ENCODE results near the gene MCCD1. TPM values are rescaled to one million over a fixed set of nuclear protein-coding genes. Genes with fewer than 3 reads are reported as not detected.

MCCD1 gene
- polyA plus RNA-seq, 3 donors, result 13.6 to 24.1 (median 17.7) TPM

DNA sequence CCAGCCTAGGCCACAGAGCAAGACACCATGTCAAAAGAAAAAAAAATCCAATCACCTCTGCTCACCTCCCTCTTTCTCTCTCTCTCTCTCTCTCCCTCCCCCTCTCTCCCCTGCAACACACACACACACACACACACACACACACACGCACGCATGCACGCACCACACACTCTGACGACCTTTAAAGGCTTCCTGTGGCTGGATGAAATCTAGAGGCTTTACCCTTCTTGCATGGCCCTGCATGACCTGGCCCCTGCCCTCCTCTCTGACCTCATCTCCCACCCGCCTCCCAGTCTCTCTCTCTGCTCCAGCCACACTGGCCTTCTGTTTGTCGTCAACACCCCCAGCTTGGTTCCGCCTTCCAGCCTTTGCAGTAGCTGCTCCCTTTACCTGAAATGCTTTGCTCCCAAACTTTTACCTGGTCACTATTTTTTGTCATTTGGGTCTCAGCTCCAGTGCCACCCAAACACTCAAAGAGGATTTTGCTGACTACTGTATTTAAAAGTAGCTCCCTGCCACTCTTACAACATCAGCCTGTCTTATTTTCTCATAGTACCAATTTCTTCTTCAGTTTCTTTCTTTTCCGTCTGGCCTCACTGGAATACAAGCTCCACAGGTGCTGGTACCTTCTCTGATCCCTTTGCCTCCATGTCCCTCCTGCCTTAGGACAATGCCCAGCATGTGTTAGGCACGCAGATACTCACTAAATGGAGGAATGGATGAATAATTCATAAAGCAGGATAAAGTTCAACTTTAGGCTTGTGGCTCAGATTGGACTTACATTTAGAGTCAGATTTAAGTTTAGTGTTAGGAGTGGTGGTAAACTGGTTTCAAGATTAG, 39.0 kb downstream of the MCCD1 start:
- no peak for DNase-seq (ENCODE audit: low read depth in 3 of 3, low spot score in 2 of 3)

DNA sequence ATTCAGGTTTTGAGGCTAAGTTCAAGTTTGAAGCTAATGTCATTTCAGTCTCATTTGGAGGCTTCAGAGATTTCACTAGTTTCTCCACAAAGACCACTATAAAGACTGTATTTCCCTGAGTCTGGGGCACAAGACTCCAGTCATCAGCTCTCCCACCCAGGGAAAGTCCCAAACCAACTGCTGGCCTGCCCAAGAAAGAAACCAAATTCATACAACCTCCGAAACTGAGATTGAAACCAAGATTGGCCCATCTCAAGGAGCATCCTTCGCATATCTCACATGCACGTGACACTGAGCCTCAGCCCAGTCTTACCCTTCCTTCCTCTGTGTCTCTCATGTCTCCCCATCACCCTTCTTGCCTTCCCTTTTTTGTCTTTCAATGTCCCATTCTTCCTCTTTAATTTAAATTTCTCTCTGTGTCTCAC, 39.8 kb downstream of the MCCD1 start:
- DNase-seq (ENCODE audit: low read depth in 3 of 3, low spot score in 2 of 3), result no peak

DNA sequence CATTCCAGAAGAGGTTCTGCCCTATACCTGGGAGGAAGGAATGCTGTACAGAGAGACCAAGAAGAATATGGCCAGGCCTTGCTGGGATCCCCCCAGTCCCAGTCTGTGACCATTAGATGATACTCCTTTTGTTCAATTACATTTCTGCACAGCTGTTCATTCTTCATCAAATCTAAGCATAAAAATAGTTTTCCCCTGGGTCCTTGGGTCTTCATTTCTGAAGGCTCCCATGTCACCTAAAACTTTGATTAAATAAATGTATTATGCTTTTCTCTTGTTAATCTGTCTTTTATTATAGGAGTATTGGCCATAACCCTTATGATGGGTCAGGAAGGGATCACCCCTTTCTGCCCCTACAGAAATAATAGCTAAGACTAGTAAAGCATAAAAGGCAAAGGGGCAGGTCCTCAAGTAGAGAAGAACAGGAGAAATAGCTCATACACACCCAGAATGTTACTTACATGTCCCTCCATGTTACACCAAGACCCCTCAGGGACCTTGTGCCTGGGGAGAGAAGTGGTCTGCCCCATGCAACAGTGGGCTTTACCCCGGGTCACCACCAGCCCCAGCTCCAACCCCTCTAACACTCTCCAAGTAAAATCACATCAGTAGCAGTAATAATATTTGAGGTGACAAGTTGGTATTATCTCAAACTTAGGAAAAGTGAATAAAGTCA, 41.2 kb downstream of the MCCD1 start:
- no peak for DNase-seq (ENCODE audit: low read depth in 3 of 3, low spot score in 2 of 3)

DNA sequence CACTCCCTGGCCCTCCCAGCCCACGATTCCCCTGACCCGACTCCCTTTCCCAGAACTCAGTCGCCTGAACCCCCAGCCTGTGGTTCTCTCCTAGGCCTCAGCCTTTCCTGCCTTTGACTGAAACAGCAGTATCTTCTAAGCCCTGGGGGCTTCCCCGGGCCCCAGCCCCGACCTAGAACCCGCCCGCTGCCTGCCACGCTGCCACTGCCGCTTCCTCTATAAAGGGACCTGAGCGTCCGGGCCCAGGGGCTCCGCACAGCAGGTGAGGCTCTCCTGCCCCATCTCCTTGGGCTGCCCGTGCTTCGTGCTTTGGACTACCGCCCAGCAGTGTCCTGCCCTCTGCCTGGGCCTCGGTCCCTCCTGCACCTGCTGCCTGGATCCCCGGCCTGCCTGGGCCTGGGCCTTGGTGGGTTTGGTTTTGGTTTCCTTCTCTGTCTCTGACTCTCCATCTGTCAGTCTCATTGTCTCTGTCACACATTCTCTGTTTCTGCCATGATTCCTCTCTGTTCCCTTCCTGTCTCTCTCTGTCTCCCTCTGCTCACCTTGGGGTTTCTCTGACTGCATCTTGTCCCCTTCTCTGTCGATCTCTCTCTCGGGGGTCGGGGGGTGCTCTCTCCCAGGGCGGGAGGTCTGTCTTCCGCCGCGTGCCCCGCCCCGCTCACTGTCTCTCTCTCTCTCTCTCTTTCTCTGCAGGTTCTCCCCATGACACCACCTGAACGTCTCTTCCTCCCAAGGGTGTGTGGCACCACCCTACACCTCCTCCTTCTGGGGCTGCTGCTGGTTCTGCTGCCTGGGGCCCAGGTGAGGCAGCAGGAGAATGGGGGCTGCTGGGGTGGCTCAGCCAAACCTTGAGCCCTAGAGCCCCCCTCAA, 43.5 kb downstream of the MCCD1 start, which contains the start of gene LTA:
Gene LTA (plus strand): TSS at position 249 of the 871 bp plus-strand sequence. CDS start 454 bp downstream, at position 703.
- DNase-seq (ENCODE audit: low read depth in 3 of 3, low spot score in 2 of 3), result no peak

DNA sequence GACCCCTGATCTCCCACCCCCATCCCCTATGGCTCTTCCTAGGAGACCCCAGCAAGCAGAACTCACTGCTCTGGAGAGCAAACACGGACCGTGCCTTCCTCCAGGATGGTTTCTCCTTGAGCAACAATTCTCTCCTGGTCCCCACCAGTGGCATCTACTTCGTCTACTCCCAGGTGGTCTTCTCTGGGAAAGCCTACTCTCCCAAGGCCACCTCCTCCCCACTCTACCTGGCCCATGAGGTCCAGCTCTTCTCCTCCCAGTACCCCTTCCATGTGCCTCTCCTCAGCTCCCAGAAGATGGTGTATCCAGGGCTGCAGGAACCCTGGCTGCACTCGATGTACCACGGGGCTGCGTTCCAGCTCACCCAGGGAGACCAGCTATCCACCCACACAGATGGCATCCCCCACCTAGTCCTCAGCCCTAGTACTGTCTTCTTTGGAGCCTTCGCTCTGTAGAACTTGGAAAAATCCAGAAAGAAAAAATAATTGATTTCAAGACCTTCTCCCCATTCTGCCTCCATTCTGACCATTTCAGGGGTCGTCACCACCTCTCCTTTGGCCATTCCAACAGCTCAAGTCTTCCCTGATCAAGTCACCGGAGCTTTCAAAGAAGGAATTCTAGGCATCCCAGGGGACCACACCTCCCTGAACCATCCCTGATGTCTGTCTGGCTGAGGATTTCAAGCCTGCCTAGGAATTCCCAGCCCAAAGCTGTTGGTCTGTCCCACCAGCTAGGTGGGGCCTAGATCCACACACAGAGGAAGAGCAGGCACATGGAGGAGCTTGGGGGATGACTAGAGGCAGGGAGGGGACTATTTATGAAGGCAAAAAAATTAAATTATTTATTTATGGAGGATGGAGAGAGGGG, 44.7 kb downstream of the MCCD1 start:
- DNase-seq (ENCODE audit: low read depth in 3 of 3, low spot score in 2 of 3), result no peak

DNA sequence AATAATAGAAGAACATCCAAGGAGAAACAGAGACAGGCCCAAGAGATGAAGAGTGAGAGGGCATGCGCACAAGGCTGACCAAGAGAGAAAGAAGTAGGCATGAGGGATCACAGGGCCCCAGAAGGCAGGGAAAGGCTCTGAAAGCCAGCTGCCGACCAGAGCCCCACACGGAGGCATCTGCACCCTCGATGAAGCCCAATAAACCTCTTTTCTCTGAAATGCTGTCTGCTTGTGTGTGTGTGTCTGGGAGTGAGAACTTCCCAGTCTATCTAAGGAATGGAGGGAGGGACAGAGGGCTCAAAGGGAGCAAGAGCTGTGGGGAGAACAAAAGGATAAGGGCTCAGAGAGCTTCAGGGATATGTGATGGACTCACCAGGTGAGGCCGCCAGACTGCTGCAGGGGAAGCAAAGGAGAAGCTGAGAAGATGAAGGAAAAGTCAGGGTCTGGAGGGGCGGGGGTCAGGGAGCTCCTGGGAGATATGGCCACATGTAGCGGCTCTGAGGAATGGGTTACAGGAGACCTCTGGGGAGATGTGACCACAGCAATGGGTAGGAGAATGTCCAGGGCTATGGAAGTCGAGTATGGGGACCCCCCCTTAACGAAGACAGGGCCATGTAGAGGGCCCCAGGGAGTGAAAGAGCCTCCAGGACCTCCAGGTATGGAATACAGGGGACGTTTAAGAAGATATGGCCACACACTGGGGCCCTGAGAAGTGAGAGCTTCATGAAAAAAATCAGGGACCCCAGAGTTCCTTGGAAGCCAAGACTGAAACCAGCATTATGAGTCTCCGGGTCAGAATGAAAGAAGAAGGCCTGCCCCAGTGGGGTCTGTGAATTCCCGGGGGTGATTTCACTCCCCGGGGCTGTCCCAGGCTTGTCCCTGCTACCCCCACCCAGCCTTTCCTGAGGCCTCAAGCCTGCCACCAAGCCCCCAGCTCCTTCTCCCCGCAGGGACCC, 45.6 kb downstream of the MCCD1 start:
- DNase-seq (ENCODE audit: low read depth in 3 of 3, low spot score in 2 of 3), result no peak

DNA sequence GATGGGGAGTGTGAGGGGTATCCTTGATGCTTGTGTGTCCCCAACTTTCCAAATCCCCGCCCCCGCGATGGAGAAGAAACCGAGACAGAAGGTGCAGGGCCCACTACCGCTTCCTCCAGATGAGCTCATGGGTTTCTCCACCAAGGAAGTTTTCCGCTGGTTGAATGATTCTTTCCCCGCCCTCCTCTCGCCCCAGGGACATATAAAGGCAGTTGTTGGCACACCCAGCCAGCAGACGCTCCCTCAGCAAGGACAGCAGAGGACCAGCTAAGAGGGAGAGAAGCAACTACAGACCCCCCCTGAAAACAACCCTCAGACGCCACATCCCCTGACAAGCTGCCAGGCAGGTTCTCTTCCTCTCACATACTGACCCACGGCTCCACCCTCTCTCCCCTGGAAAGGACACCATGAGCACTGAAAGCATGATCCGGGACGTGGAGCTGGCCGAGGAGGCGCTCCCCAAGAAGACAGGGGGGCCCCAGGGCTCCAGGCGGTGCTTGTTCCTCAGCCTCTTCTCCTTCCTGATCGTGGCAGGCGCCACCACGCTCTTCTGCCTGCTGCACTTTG, 46.7 kb downstream of the MCCD1 start, which contains the start of gene TNF:
Gene TNF (plus strand): TSS at position 231 of the 567 bp plus-strand sequence. CDS start 177 bp downstream, at position 408.
- DNase-seq (ENCODE audit: low read depth in 3 of 3, low spot score in 2 of 3), result no peak

DNA sequence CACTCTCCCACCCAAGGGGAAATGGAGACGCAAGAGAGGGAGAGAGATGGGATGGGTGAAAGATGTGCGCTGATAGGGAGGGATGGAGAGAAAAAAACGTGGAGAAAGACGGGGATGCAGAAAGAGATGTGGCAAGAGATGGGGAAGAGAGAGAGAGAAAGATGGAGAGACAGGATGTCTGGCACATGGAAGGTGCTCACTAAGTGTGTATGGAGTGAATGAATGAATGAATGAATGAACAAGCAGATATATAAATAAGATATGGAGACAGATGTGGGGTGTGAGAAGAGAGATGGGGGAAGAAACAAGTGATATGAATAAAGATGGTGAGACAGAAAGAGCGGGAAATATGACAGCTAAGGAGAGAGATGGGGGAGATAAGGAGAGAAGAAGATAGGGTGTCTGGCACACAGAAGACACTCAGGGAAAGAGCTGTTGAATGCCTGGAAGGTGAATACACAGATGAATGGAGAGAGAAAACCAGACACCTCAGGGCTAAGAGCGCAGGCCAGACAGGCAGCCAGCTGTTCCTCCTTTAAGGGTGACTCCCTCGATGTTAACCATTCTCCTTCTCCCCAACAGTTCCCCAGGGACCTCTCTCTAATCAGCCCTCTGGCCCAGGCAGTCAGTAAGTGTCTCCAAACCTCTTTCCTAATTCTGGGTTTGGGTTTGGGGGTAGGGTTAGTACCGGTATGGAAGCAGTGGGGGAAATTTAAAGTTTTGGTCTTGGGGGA, 47.4 kb downstream of the MCCD1 start:
- DNase-seq (ENCODE audit: low read depth in 3 of 3, low spot score in 2 of 3), result no peak

DNA sequence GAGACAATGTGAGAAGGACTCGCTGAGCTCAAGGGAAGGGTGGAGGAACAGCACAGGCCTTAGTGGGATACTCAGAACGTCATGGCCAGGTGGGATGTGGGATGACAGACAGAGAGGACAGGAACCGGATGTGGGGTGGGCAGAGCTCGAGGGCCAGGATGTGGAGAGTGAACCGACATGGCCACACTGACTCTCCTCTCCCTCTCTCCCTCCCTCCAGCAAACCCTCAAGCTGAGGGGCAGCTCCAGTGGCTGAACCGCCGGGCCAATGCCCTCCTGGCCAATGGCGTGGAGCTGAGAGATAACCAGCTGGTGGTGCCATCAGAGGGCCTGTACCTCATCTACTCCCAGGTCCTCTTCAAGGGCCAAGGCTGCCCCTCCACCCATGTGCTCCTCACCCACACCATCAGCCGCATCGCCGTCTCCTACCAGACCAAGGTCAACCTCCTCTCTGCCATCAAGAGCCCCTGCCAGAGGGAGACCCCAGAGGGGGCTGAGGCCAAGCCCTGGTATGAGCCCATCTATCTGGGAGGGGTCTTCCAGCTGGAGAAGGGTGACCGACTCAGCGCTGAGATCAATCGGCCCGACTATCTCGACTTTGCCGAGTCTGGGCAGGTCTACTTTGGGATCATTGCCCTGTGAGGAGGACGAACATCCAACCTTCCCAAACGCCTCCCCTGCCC, 48.3 kb downstream of the MCCD1 start:
- DNase-seq (ENCODE audit: low read depth in 3 of 3, low spot score in 2 of 3), result no peak

DNA sequence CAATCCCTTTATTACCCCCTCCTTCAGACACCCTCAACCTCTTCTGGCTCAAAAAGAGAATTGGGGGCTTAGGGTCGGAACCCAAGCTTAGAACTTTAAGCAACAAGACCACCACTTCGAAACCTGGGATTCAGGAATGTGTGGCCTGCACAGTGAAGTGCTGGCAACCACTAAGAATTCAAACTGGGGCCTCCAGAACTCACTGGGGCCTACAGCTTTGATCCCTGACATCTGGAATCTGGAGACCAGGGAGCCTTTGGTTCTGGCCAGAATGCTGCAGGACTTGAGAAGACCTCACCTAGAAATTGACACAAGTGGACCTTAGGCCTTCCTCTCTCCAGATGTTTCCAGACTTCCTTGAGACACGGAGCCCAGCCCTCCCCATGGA, 48.8 kb downstream of the MCCD1 start:
- no peak for DNase-seq (ENCODE audit: low read depth in 3 of 3, low spot score in 2 of 3)

DNA sequence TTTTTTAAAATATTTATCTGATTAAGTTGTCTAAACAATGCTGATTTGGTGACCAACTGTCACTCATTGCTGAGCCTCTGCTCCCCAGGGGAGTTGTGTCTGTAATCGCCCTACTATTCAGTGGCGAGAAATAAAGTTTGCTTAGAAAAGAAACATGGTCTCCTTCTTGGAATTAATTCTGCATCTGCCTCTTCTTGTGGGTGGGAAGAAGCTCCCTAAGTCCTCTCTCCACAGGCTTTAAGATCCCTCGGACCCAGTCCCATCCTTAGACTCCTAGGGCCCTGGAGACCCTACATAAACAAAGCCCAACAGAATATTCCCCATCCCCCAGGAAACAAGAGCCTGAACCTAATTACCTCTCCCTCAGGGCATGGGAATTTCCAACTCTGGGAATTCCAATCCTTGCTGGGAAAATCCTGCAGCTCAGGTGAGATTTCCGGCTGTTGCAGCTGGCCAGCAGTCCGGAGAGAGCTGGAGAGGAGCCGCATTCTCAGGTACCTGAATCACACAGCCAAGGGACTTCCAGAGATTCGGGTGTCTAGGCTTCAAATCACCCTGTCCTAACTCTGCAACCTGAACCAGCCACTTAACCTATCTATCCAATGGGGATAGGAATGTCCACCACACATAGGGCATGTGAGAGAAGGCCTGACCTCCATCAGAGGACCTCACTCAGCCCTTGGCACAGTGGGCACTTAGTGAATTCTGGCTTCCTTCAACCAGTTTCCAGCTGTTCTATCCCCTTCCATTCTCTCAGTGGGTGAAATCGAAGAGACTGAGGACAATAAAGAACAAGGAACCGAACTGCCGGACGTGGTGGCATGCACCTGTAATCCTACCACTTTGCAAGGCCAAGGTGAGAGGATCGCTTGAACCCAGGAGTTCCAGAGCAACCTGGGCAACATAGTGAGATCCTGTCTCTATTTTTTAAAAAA, 49.7 kb downstream of the MCCD1 start:
- no peak for DNase-seq (ENCODE audit: low read depth in 3 of 3, low spot score in 2 of 3)

DNA sequence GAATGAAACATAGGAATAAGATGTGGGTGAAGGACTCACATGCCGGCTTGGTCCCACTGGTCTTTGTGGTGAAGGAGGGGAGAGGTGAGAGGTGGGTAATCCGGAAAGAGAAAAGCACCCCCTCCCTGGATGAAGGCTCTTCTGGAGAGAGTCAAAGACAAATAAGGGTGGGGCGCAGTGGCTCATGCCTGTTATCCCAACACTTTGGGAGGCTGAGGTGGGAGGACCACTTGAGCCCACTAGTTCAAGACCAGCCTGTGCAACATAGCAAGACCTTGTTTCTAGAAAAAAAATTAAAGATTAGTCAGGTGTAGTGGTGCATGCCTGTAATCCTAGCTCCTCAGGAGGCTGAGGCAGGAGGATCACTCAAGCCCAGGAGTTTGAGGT, 50.4 kb downstream of the MCCD1 start:
- DNase-seq (ENCODE audit: low read depth in 3 of 3, low spot score in 2 of 3), result no peak
